ENCODE data around the gene MOB3B. TPM values are rescaled to one million over a fixed set of nuclear protein-coding genes. Genes with fewer than 3 reads are reported as not detected.

MOB3B gene
- polyA plus RNA-seq (2013, experiment 1 of 2): 20.2 TPM
- polyA plus RNA-seq (2013, experiment 2 of 2): 20.9 TPM

GRCh38 chr9:27529316-27530278, at the start of gene MOB3B:
Gene MOB3B (minus strand): TSS chr9:27529814. CDS start chr9:27455550, 74,264 bp downstream.
- Histone ChIP-seq H3K4me1 (ENCODE audit: control insufficient read depth in 2 of 2, insufficient read depth in 1 of 2, low read depth in 1 of 2, low read length in 2 of 2) (peaks cover 19 to 32% of the 10 kb centered on the region in 2 donors), H3K9ac (ENCODE audit: low read depth, low read length, poor library complexity) (peak within 1 kb of the TSS; percentile 96), H3K18ac (ENCODE audit: low read length) (peak within 1 kb of the TSS; percentile 98), H3K14ac (ENCODE audit: low read length) (no peak within 1 kb of the TSS), H4K8ac (ENCODE audit: low read depth, low read length) (no peak within 1 kb of the TSS), H4K91ac (ENCODE audit: low read depth, low read length, poor library complexity) (no peak within 1 kb of the TSS), H2BK15ac (ENCODE audit: low read length) (peak within 1 kb of the TSS; percentile 73), H3K23ac (ENCODE audit: low read depth, low read length, poor library complexity) (peak within 1 kb of the TSS; percentile 45), H3K4me2 (ENCODE audit: insufficient read depth, low read length, poor library complexity, severe bottlenecking) (peak within 1 kb of the TSS; percentile 59), H3K4ac (ENCODE audit: low read length) (no peak within 1 kb of the TSS), H3K79me1 (ENCODE audit: low read depth, low read length) (peaks cover 2% of the 10 kb centered on the region), H2BK120ac (ENCODE audit: low read depth, low read length) (peak within 1 kb of the TSS; percentile 76), H3K36me3 (replicated peaks in 1 of 2; ENCODE audit: control insufficient read depth in 2 of 2, insufficient read depth in 2 of 2, low read length in 2 of 2) (peaks cover 2 to 41% of the 10 kb centered on the region in 2 donors), H3K9me3 (replicated peaks in 1 of 2; ENCODE audit: control insufficient read depth in 2 of 2, insufficient read depth in 1 of 2, low read depth in 1 of 2, low read length in 2 of 2) (peaks cover 0 to 1% of the 10 kb centered on the region in 2 donors), H2BK12ac (ENCODE audit: low read length) (no peak within 1 kb of the TSS), H3K27ac (replicated peaks; ENCODE audit: low read length) (peak within 1 kb of the TSS; percentile 88), H3K27me3 (ENCODE audit: control insufficient read depth in 3 of 3, insufficient read depth in 3 of 3, low read depth in 1 of 3, low read length in 3 of 3) (no peaks in the 10 kb centered on the region), H2BK5ac (ENCODE audit: low read length) (peak within 1 kb of the TSS; percentile 76), H2AFZ (ENCODE audit: low read length) (peak within 1 kb of the TSS; percentile 93), H3K4me3 (ENCODE audit: low read length in 2 of 2) (peak within 1 kb of the TSS; percentile 63 to 99), H2AK5ac (ENCODE audit: low read depth, low read length) (peak within 1 kb of the TSS; percentile 76)
- peak; percentile 82 for DNase-seq (ENCODE audit: low spot score)
- WGBS, 2 donors (ENCODE audit: extremely low coverage in 2 of 2, insufficient read length in 2 of 2, insufficient replicate concordance in 1 of 2): no CpG with 5 or more reads among the region's 74 CpGs

- Histone ChIP-seq H2AK5ac (ENCODE audit: low read depth, low read length) (no peak overlapping the region), H3K4me2 (ENCODE audit: insufficient read depth, low read length, poor library complexity, severe bottlenecking) (peak overlapping the region; percentile 70), H3K27me3 (ENCODE audit: control insufficient read depth in 3 of 3, insufficient read depth in 3 of 3, low read depth in 1 of 3, low read length in 3 of 3) (no peaks in the 10 kb centered on the region), H4K8ac (ENCODE audit: low read depth, low read length) (no peak overlapping the region), H3K4me1 (ENCODE audit: control insufficient read depth in 2 of 2, insufficient read depth in 1 of 2, low read depth in 1 of 2, low read length in 2 of 2) (peaks cover 3 to 5% of the 10 kb centered on the region in 2 donors), H3K4ac (ENCODE audit: low read length) (no peak overlapping the region), H4K91ac (ENCODE audit: low read depth, low read length, poor library complexity) (no peak overlapping the region), H2BK120ac (ENCODE audit: low read depth, low read length) (no peak overlapping the region), H3K79me1 (ENCODE audit: low read depth, low read length) (no peaks in the 10 kb centered on the region), H3K18ac (ENCODE audit: low read length) (no peak overlapping the region), H2BK12ac (ENCODE audit: low read length) (no peak overlapping the region), H3K14ac (ENCODE audit: low read length) (no peak overlapping the region), H3K4me3 (ENCODE audit: low read length in 2 of 2) (peak overlapping the region; percentile 58 to 79), H3K9ac (ENCODE audit: low read depth, low read length, poor library complexity) (no peak overlapping the region), H2BK15ac (ENCODE audit: low read length) (no peak overlapping the region), H2BK5ac (ENCODE audit: low read length) (no peak overlapping the region), H3K36me3 (replicated peaks in 1 of 2; ENCODE audit: control insufficient read depth in 2 of 2, insufficient read depth in 2 of 2, low read length in 2 of 2) (peaks cover 0 to 18% of the 10 kb centered on the region in 2 donors), H3K27ac (replicated peaks; ENCODE audit: low read length) (peak overlapping the region; percentile 96), H3K23ac (ENCODE audit: low read depth, low read length, poor library complexity) (no peak overlapping the region), H3K9me3 (replicated peaks in 1 of 2; ENCODE audit: control insufficient read depth in 2 of 2, insufficient read depth in 1 of 2, low read depth in 1 of 2, low read length in 2 of 2) (peaks cover 0 to 20% of the 10 kb centered on the region in 2 donors), H2AFZ (ENCODE audit: low read length) (peak overlapping the region; percentile 85)
- peak; percentile 97 for DNase-seq (ENCODE audit: low spot score)
- WGBS, 2 donors (ENCODE audit: extremely low coverage in 2 of 2, insufficient read length in 2 of 2, insufficient replicate concordance in 1 of 2): no CpG with 5 or more reads among the region's 35 CpGs
Measured at GRCh38 chr9:27573634-27574590, 44.3 kb upstream of the MOB3B start.

- Histone ChIP-seq H2BK120ac (ENCODE audit: low read depth, low read length) (peak within 1 kb of the TSS; percentile 79), H3K14ac (ENCODE audit: low read length) (no peak within 1 kb of the TSS), H4K8ac (ENCODE audit: low read depth, low read length) (no peak within 1 kb of the TSS), H3K4ac (ENCODE audit: low read length) (no peak within 1 kb of the TSS), H2BK15ac (ENCODE audit: low read length) (peak within 1 kb of the TSS; percentile 41), H3K9ac (ENCODE audit: low read depth, low read length, poor library complexity) (peak within 1 kb of the TSS; percentile 92), H3K4me3 (ENCODE audit: low read length in 2 of 2) (peak within 1 kb of the TSS; percentile 58 to 81), H2AFZ (ENCODE audit: low read length) (peak within 1 kb of the TSS; percentile 85), H3K4me2 (ENCODE audit: insufficient read depth, low read length, poor library complexity, severe bottlenecking) (peak within 1 kb of the TSS; percentile 70), H3K18ac (ENCODE audit: low read length) (peak within 1 kb of the TSS; percentile 93), H3K27me3 (ENCODE audit: control insufficient read depth in 3 of 3, insufficient read depth in 3 of 3, low read depth in 1 of 3, low read length in 3 of 3) (no peaks in the 10 kb centered on the region), H3K36me3 (replicated peaks in 1 of 2; ENCODE audit: control insufficient read depth in 2 of 2, insufficient read depth in 2 of 2, low read length in 2 of 2) (peaks cover 0 to 23% of the 10 kb centered on the region in 2 donors), H3K9me3 (replicated peaks in 1 of 2; ENCODE audit: control insufficient read depth in 2 of 2, insufficient read depth in 1 of 2, low read depth in 1 of 2, low read length in 2 of 2) (peaks cover 0 to 20% of the 10 kb centered on the region in 2 donors), H2BK12ac (ENCODE audit: low read length) (no peak within 1 kb of the TSS), H3K23ac (ENCODE audit: low read depth, low read length, poor library complexity) (no peak within 1 kb of the TSS), H3K27ac (replicated peaks; ENCODE audit: low read length) (peak within 1 kb of the TSS; percentile 96), H2BK5ac (ENCODE audit: low read length) (peak within 1 kb of the TSS; percentile 85), H3K79me1 (ENCODE audit: low read depth, low read length) (no peaks in the 10 kb centered on the region), H3K4me1 (ENCODE audit: control insufficient read depth in 2 of 2, insufficient read depth in 1 of 2, low read depth in 1 of 2, low read length in 2 of 2) (peaks cover 3 to 5% of the 10 kb centered on the region in 2 donors), H4K91ac (ENCODE audit: low read depth, low read length, poor library complexity) (no peak within 1 kb of the TSS), H2AK5ac (ENCODE audit: low read depth, low read length) (peak within 1 kb of the TSS; percentile 29)
- no peak for DNase-seq (ENCODE audit: low spot score)
- no CpG with 5 or more reads among the region's 72 CpGs for WGBS, 2 donors (ENCODE audit: extremely low coverage in 2 of 2, insufficient read length in 2 of 2, insufficient replicate concordance in 1 of 2)
Measured at GRCh38 chr9:27572918-27573633, 43.5 kb upstream of the MOB3B start, which contains the start of gene C9orf72. Gene C9orf72 (minus strand): TSS chr9:27573481. CDS start chr9:27567120, 6,361 bp downstream.
